Spinal cord (tissue), 10 donors: Measurements from ENCODE around the gene PDZD2. TPM values are rescaled to one million over a fixed set of nuclear protein-coding genes. Genes with fewer than 3 reads are reported as not detected.

Source experiments
- DNase-seq, 6 donors: peaks; one replicate each; pipeline versions ENCODE4 v3.0.0 to v3.0.0-alpha.2; 2013 to 2015; ENCODE audit warnings: low spot score in 6 of 6, low read depth in 4 of 6
- H3K27ac ChIP-seq: one replicate; pipeline ENCODE4 v1.5.1; 2013; ENCODE audit warnings: low read depth, low read length, control low read depth
- H3K27me3 ChIP-seq: one replicate; pipeline ENCODE4 v1.6.1; 2013; ENCODE audit warnings: low read length; ENCODE audit not compliant: control insufficient read depth, insufficient read depth
- H3K36me3 ChIP-seq: one replicate; pipeline ENCODE4 v1.6.1; 2013; ENCODE audit warnings: low read length; ENCODE audit not compliant: control insufficient read depth, insufficient read depth
- H3K4me1 ChIP-seq: one replicate; pipeline ENCODE4 v1.6.1; 2013; ENCODE audit warnings: low read length; ENCODE audit not compliant: control insufficient read depth, insufficient read depth
- H3K4me3 ChIP-seq: one replicate; pipeline ENCODE4 v1.5.1; 2013; ENCODE audit warnings: low read depth, low read length, control low read depth
- H3K9me3 ChIP-seq: one replicate; pipeline ENCODE4 v1.6.1; 2013; ENCODE audit warnings: low read length; ENCODE audit not compliant: control insufficient read depth, insufficient read depth
- WGBS: methylation state at CpG from one replicate; pipeline ENCODE4 v1.1.5; 2013; ENCODE audit warnings: missing lambda C conversion rate; ENCODE audit not compliant: insufficient coverage; 5-methylcytosine and 5-hydroxymethylcytosine counted together
- polyA plus RNA-seq, 2 donors: library from polyadenylated mRNA; unstranded; fragments of 120-200 nt; gene quantifications; one replicate each; pipeline ENCODE4 v1.2.1, GENCODE V29; 2013; ENCODE audit not compliant: insufficient read length in 2 of 2
- total RNA-seq, 2 donors: library from RNA; depleted of rRNA in 1 of 2; stranded (reverse); fragments of 120-200 nt in 1 of 2; fragments of >200 nt in 1 of 2; gene quantifications; one replicate each; pipeline versions ENCODE4 v1.2.3 to v1.2.4, GENCODE V29; 2013 to 2014
- donor health status: healthy.

Gene PDZD2
- total and polyA plus RNA-seq, 4 donors = 22.1 to 40.2 (median 34.9) TPM

DNA sequence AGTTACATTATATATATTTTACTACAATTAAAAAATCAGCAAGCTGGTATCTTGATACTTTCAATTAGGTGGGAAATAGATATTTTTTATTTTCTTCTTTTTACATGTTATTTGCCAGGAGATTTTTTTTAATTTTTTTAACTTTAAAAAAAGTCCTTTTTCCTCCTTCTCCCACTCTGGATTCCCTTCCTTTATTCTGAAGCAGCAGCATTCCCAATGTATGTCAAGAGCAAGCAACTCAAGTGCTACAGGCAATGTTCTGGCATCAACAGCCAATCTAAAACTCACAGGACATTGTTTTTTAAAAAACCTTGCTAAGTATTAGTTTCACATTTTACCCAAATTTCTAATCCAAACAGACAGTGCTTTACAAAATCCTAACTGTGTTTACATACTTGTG lies 493.8 kb downstream of the PDZD2 start:
- Histone ChIP-seq H3K27ac (no peak overlapping the region), H3K4me3 (no peak overlapping the region), H3K9me3 (no peaks in the 10 kb centered on the region), H3K4me1 (no peaks in the 10 kb centered on the region), H3K36me3 (peaks cover 7% of the 10 kb centered on the region), H3K27me3 (no peaks in the 10 kb centered on the region)
- DNase-seq = no peak

- no peak for DNase-seq
- Histone ChIP-seq H3K4me1 (no peaks in the 10 kb centered on the region), H3K4me3 (no peak overlapping the region), H3K9me3 (no peaks in the 10 kb centered on the region), H3K36me3 (peaks cover 7% of the 10 kb centered on the region), H3K27ac (no peak overlapping the region), H3K27me3 (no peaks in the 10 kb centered on the region)
- no CpG with 5 or more reads among the region's 1 CpG for WGBS
Observed at GRCh38 chr5:32135086-32135485, 496.2 kb downstream of the PDZD2 start.

GRCh38 chr5:32136342-32136741 lies 497.4 kb downstream of the PDZD2 start:
- Histone ChIP-seq H3K27ac (no peak overlapping the region), H3K4me1 (no peaks in the 10 kb centered on the region), H3K4me3 (no peak overlapping the region), H3K9me3 (no peaks in the 10 kb centered on the region), H3K36me3 (peaks cover 14% of the 10 kb centered on the region), H3K27me3 (no peaks in the 10 kb centered on the region)
- WGBS = no CpG with 5 or more reads among the region's 7 CpGs
- DNase-seq = no peak

GRCh38 chr5:32138839-32139493 lies 500.0 kb downstream of the PDZD2 start:
- Histone ChIP-seq H3K9me3 (no peaks in the 10 kb centered on the region), H3K27me3 (no peaks in the 10 kb centered on the region), H3K27ac (no peak overlapping the region), H3K4me3 (no peak overlapping the region), H3K36me3 (peaks cover 16% of the 10 kb centered on the region), H3K4me1 (no peaks in the 10 kb centered on the region)
- WGBS = 100% methylated on average over 1 of the region's 7 CpGs
- no peak for DNase-seq

- Histone ChIP-seq H3K4me3 (no peak overlapping the region), H3K27ac (no peak overlapping the region), H3K36me3 (peaks cover 10% of the 10 kb centered on the region), H3K9me3 (no peaks in the 10 kb centered on the region), H3K27me3 (no peaks in the 10 kb centered on the region), H3K4me1 (peaks cover 11% of the 10 kb centered on the region)
- WGBS = 76% methylated on average over 2 of the region's 6 CpGs
- no peak for DNase-seq
Observed at GRCh38 chr5:32143617-32144377, 504.9 kb downstream of the PDZD2 start.

- no peaks in the 10 kb centered on the region for H3K9me3 ChIP-seq
- WGBS = 93% methylated on average over 2 of the region's 5 CpGs
- H3K4me3 ChIP-seq = no peak overlapping the region
- H3K4me1 ChIP-seq = peaks cover 11% of the 10 kb centered on the region
- H3K27me3 ChIP-seq = no peaks in the 10 kb centered on the region
- no peak overlapping the region for H3K27ac ChIP-seq
- DNase-seq = no peak
- H3K36me3 ChIP-seq = peaks cover 10% of the 10 kb centered on the region
Observed at GRCh38 chr5:32144378-32145207, 505.7 kb downstream of the PDZD2 start.

GRCh38 chr5:32145378-32145777 lies 506.4 kb downstream of the PDZD2 start:
- H3K27me3 ChIP-seq = no peaks in the 10 kb centered on the region
- no peak overlapping the region for H3K27ac ChIP-seq
- peak in 1 of 6 donors; percentile 4 for DNase-seq
- 57% methylated on average over 1 of the region's 2 CpGs for WGBS
- H3K4me1 ChIP-seq = peaks cover 11% of the 10 kb centered on the region
- peaks cover 9% of the 10 kb centered on the region for H3K36me3 ChIP-seq
- no peaks in the 10 kb centered on the region for H3K9me3 ChIP-seq
- H3K4me3 ChIP-seq = no peak overlapping the region

DNA sequence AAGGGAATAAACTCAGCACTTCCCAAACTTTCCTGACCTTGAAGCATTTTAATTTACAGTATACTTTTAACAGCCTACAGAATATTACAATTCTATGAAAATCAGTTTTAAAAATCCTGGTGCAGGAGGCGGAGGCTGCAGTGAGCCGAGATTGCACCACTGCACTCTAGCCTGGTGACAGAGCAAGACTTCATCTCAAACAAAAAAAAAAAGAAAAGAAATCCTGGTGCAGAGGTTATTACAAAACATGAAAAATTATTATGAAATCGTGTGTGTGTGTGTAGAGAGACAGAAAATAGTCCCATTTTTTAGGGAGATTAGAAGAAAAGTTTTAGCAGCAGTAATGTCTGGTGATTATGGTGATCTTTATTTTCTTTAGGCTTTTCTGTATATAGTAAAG lies 508.3 kb downstream of the PDZD2 start:
- DNase-seq = no peak
- peaks cover 11% of the 10 kb centered on the region for H3K4me1 ChIP-seq
- H3K36me3 ChIP-seq = no peaks in the 10 kb centered on the region
- H3K27me3 ChIP-seq = no peaks in the 10 kb centered on the region
- no peaks in the 10 kb centered on the region for H3K9me3 ChIP-seq
- H3K4me3 ChIP-seq = no peak overlapping the region
- H3K27ac ChIP-seq = no peak overlapping the region
- WGBS = 80% methylated on average over 1 of the region's 3 CpGs

- WGBS = no CpG with 5 or more reads among the region's 4 CpGs
Observed at GRCh38 chr5:32147959-32148358, 509.0 kb downstream of the PDZD2 start.

More at GRCh38 chr5:32147959-32148358, 509.0 kb downstream of the PDZD2 start:
- no peaks in the 10 kb centered on the region for H3K36me3 ChIP-seq
- no peaks in the 10 kb centered on the region for H3K27me3 ChIP-seq
- no peaks in the 10 kb centered on the region for H3K9me3 ChIP-seq
- no peak for DNase-seq
- no peak overlapping the region for H3K4me3 ChIP-seq
- H3K4me1 ChIP-seq = peaks cover 11% of the 10 kb centered on the region
- no peak overlapping the region for H3K27ac ChIP-seq
